ENCODE measurements around the gene COPS4.
A peak's percentile ranks its signal among the peaks of the same experiment; 100 is the strongest.

DNA sequence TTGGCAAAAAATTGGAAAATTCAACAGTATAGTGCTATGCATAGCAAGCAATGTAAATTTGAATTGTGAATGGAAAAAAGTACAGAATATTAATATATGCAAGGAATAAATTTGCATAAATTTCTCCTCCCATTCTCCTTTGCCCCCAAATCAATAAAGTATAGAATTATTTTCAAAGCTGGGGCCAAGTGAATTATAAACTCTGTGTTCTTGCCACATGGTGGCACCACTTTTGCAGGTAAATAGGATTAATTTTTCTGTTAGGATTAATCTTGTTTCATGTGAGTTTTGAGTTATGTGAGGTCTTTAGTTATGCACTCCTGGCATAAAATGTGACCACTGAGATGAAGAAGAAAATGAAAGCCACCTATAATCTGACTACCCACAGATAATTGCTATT, 19.9 kb downstream of the COPS4 start:
- TF ChIP-seq, protein P1, sequence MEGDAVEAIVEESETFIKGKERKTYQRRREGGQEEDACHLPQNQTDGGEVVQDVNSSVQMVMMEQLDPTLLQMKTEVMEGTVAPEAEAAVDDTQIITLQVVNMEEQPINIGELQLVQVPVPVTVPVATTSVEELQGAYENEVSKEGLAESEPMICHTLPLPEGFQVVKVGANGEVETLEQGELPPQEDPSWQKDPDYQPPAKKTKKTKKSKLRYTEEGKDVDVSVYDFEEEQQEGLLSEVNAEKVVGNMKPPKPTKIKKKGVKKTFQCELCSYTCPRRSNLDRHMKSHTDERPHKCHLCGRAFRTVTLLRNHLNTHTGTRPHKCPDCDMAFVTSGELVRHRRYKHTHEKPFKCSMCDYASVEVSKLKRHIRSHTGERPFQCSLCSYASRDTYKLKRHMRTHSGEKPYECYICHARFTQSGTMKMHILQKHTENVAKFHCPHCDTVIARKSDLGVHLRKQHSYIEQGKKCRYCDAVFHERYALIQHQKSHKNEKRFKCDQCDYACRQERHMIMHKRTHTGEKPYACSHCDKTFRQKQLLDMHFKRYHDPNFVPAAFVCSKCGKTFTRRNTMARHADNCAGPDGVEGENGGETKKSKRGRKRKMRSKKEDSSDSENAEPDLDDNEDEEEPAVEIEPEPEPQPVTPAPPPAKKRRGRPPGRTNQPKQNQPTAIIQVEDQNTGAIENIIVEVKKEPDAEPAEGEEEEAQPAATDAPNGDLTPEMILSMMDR (IDR thresholded peaks at IDR 0.05 in 2 of 3, conservative IDR thresholded peaks at IDR 0.05 in 1 of 3; ENCODE audit: control insufficient read depth in 2 of 3, extremely low read depth in 1 of 3, insufficient read depth in 1 of 3, low read depth in 3 of 3, low read length in 3 of 3): peak; percentile 19 to 48 (median 38); a peak in 3 of 6 replicates
- no peak for TF ChIP-seq CHD4 (IDR thresholded peaks at IDR 0.05)
- TF ChIP-seq, protein P2, sequence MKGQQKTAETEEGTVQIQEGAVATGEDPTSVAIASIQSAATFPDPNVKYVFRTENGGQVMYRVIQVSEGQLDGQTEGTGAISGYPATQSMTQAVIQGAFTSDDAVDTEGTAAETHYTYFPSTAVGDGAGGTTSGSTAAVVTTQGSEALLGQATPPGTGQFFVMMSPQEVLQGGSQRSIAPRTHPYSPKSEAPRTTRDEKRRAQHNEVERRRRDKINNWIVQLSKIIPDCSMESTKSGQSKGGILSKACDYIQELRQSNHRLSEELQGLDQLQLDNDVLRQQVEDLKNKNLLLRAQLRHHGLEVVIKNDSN (IDR thresholded peaks at IDR 0.05; ENCODE audit: borderline replicate concordance, extremely low read length, insufficient read depth, low read depth, low read length): no peak

All from GM12878 (cell line).